Fibroblast of the aortic adventitia (primary cell): Measurements from ENCODE around the gene THRB. TPM values are rescaled to one million over a fixed set of nuclear protein-coding genes. Genes with fewer than 3 reads are reported as not detected.

Experiments
- DNase-seq: peaks from one replicate; pipeline ENCODE4 v3.0.0-alpha.2; 2010; ENCODE audit warnings: low read depth
- H3K4me3 ChIP-seq: 2 replicates; pipeline ENCODE4 v1.5.1; 2011; ENCODE audit warnings: low read depth, mild to moderate bottlenecking, control low read depth, low read length, moderate library complexity
- total RNA-seq: library from RNA; depleted of rRNA; stranded (reverse); fragments of >200 nt; gene quantifications from 2 replicates; pipeline ENCODE4 v1.2.3, GENCODE V29; 2012; ENCODE audit warnings: low replicate concordance
- TF ChIP-seq, protein P1 (sequence below): IDR thresholded peaks from 2 replicates; pipeline ENCODE4 v1.5.1; 2011; ENCODE audit warnings: mild to moderate bottlenecking, low read length, control low read depth, inconsistent platforms; ENCODE audit not compliant: insufficient read depth

Gene THRB
- total RNA-seq, 1 donor: 4.7 TPM

DNA sequence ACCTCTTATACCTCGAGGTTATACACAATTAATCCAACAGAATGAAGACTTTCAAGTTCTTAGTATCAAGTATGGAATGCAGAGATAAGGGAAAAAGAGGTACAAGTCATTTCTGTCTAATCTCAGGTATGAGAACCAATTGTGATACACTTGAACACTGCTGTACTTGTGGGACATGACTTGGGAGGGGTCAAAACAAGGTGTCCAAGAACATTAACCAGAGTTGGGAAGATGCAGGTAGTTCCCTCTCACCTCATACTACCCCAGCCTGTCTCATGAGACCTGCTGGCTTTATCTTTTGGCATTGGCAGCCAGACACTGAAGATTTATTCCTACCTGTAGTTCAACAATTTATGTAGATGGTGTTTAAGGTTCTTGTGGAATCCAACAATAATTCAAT is 339.9 kb downstream of the THRB start:
- no peak overlapping the region for H3K4me3 ChIP-seq
- no peak for DNase-seq
- TF ChIP-seq, protein P1, sequence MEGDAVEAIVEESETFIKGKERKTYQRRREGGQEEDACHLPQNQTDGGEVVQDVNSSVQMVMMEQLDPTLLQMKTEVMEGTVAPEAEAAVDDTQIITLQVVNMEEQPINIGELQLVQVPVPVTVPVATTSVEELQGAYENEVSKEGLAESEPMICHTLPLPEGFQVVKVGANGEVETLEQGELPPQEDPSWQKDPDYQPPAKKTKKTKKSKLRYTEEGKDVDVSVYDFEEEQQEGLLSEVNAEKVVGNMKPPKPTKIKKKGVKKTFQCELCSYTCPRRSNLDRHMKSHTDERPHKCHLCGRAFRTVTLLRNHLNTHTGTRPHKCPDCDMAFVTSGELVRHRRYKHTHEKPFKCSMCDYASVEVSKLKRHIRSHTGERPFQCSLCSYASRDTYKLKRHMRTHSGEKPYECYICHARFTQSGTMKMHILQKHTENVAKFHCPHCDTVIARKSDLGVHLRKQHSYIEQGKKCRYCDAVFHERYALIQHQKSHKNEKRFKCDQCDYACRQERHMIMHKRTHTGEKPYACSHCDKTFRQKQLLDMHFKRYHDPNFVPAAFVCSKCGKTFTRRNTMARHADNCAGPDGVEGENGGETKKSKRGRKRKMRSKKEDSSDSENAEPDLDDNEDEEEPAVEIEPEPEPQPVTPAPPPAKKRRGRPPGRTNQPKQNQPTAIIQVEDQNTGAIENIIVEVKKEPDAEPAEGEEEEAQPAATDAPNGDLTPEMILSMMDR: no peak

DNA sequence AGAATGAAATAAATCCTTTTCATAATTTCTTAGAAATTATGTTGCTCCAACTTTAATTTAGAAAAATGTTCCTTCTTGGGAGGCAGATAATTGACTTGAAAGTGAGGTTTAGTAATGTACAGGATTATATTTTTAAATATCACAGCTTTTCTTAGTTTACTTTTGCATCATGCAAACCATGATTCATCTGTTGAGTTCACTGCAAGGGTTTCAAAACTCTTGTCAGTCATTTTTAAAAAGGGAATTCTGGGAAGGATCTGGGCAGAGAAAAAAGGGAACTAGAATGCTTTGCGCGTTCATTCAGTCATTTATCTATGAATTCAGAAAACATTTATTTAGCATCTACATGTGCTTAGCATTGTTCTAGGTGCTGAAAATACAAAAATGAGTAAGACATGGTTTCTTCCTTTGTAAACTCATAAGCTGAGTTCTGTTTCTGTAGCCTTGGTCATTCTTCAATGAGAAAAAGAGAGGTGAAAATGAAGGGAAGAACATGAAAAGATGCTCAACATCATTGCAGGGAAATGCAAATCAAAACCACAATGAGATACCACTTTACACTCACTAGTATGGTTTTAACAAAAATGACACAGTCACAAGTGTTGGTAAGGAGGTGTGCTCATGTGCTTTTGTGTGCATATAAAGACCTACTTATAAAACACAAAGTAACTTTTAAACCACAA is 340.5 kb downstream of the THRB start:
- TF ChIP-seq, protein P1: no peak
- H3K4me3 ChIP-seq: no peak overlapping the region
- no peak for DNase-seq

DNA sequence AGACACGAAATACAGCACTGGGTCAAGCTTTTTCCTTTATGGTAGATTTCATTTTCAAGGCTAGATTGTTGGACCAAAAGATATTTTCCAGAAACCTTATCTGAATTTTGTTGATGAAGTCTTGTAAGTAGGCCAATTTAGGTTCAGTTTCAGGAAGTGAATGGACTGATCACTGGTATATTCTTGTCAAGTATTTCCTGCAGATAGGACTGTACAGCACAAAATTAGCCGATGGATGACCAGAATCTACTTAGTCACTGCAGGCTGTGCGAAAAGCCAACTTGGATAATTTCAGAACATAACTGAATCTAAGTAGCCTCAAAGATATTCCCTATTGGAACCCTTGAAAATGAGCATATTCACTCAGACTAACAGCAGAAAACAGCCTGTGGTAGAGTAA is 343.1 kb downstream of the THRB start:
- no peak overlapping the region for H3K4me3 ChIP-seq
- TF ChIP-seq, protein P1: no peak
- DNase-seq: peak; percentile 91

DNA sequence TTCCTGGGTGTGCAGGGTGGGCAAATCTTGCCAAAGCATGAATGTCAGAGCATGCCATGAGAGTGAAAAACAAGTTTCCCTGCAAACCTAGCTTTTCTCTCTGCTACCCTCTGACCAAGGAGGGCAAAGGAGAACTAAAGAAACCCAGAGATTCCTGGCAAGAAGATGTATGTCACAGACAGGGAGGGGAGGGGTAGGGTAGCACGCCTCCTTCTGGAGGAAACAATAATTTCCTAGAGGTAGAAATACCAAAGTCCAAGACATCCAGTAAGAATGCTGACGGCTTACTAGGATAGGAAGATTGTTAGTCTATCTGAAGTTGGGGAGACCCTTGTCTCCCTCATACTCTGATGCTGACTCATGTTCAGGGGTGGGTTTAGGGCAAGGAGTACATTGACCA is 345.6 kb downstream of the THRB start:
- no peak overlapping the region for H3K4me3 ChIP-seq
- DNase-seq: no peak
- TF ChIP-seq, protein P1: no peak

DNA sequence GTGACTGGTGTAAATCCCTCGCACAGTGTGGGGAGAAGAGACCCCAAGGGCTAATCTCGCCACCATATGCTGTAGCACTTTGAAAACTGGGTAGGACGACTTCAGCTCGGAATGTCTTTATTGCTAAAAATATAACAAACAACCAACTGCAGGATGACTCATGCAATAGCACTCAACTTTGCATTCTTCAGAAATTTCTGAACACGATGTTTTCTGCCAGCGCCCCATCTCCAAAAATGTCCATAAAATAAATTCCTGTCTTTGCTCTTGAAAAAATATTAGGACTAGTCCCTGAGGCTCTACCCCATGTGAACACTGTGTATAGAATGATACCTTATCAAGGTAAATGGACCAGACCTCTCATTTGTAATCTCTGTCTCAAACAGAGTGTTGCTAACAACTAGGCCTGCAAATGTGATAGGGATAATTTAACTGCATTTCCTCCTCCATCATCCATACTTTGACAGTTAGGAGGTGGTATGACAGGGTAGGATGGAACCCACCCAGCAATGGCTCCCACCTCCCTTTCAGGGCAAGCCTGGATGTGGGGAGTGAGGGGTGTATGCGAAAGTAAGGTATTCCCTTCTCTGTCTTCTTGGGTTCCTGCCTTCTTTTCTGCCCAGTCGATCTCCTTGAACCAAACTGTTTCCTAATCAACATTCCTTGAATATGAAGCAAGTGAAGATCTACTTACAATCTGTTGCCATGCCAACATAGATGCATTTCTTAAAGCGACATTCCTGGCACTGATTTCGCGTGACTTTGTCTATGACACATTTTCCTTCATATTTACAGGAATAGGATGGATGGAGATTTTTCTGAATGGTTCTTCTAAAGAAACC is 348.4 kb downstream of the THRB start:
- peak; percentile 77 for DNase-seq
- no peak overlapping the region for H3K4me3 ChIP-seq
- TF ChIP-seq, protein P1: no peak

DNA sequence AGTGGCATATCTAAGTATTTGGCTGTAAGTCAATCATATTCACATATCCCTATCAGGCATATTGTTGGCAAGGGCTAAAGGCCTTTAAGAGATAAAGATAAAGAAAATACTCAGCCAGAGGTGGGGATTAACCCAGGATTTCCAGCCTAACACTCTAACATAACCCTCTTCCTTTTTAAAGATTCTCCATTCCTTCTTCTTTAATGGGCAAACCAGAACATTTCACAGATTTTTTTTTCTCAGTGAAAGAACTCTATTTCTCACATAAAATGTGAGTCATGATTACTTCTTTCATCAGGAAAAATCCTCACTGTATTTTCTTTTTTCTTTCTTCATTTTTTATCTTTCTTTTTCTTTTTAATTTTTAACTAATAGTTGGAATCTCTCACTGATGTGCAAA is 349.2 kb downstream of the THRB start:
- TF ChIP-seq, protein P1: no peak
- DNase-seq: peak; percentile 18
- H3K4me3 ChIP-seq: no peak overlapping the region
